Germinal center (tissue), 1 donor: ENCODE measurements around the gene MUC4.
"Not testable (repeated sequence)": the region's sequence is repeated elsewhere in the genome, so short reads cannot be mapped to it uniquely, and the experiment has no call there.

Source experiments
- DNase-seq: peaks from one replicate; pipeline ENCODE4 v3.0.0; 2012; ENCODE audit warnings: mixed read lengths, low spot score

MUC4 gene

GRCh38 chr3:195838714-195839113 lies 27.0 kb upstream of the MUC4 start:
- DNase-seq = peak; percentile 42

- DNase-seq = no peak
Measured at GRCh38 chr3:195836476-195837135, 24.9 kb upstream of the MUC4 start.

- no peak for DNase-seq
Measured at GRCh38 chr3:195835791-195836190, 24.1 kb upstream of the MUC4 start.

- DNase-seq = no peak
Measured at GRCh38 chr3:195834675-195835583, 23.2 kb upstream of the MUC4 start.

- DNase-seq = no peak
Measured at GRCh38 chr3:195829897-195830254, 18.1 kb upstream of the MUC4 start.

GRCh38 chr3:195828762-195829161 lies 17.0 kb upstream of the MUC4 start:
- no peak for DNase-seq

GRCh38 chr3:195825857-195826804 lies 14.4 kb upstream of the MUC4 start:
- DNase-seq = no peak

GRCh38 chr3:195825191-195825588 lies 13.5 kb upstream of the MUC4 start:
- no peak for DNase-seq

GRCh38 chr3:195824425-195825190 lies 12.9 kb upstream of the MUC4 start:
- not testable (repeated sequence) for DNase-seq

- no peak for DNase-seq
Measured at GRCh38 chr3:195823999-195824398, 12.3 kb upstream of the MUC4 start.

GRCh38 chr3:195823280-195823679 lies 11.6 kb upstream of the MUC4 start:
- DNase-seq = no peak

GRCh38 chr3:195822131-195822696 lies 10.5 kb upstream of the MUC4 start:
- no peak for DNase-seq

- DNase-seq = no peak
Measured at GRCh38 chr3:195821403-195822130, 9.8 kb upstream of the MUC4 start.

GRCh38 chr3:195820901-195821300 lies 9.2 kb upstream of the MUC4 start:
- DNase-seq = no peak

GRCh38 chr3:195820186-195820585 lies 8.5 kb upstream of the MUC4 start:
- no peak for DNase-seq

GRCh38 chr3:195818301-195818700 lies 6.6 kb upstream of the MUC4 start:
- DNase-seq = no peak

- DNase-seq = no peak
Measured at GRCh38 chr3:195817578-195818135, 5.9 kb upstream of the MUC4 start.

GRCh38 chr3:195816276-195816913 lies 4.7 kb upstream of the MUC4 start:
- not testable (repeated sequence) for DNase-seq

- DNase-seq = no peak
Measured at GRCh38 chr3:195815169-195815771, 3.5 kb upstream of the MUC4 start.
